Measurements from ENCODE around the gene HCRTR1. TPM values are rescaled to one million over a fixed set of nuclear protein-coding genes. Genes with fewer than 3 reads are reported as not detected.

The HCRTR1 gene
- total and polyA plus RNA-seq, 7 donors, result 0.03 TPM; not detected in 6

- Histone ChIP-seq H3K36me3 (peaks cover 0 to 25% (median 12%) of the 10 kb centered on the region in 4 donors), H3K27ac (peak overlapping the region; percentile 94 to 98 (median 96)), H3K9me3 (no peaks in the 10 kb centered on the region), H3K4me3 (no peak overlapping the region), H3K4me1 (peaks cover 0 to 88% (median 79%) of the 10 kb centered on the region in 4 donors), H3K27me3 (no peaks in the 10 kb centered on the region)
- intact Hi-C loops (cut with DNase I), result loop anchor here (5.0 kb wide), 1 partner anchor 120 kb away; the partner anchor contains the start of gene COL16A1
- DNase-seq, result no peak
- 59 to 81% methylated on average over 12 of the region's 12 CpGs for WGBS, 2 donors
- TF ChIP-seq POLR2A (IDR thresholded peaks at IDR 0.05), result no peak
- no peak for TF ChIP-seq EP300 (IDR thresholded peaks at IDR 0.05)
- no peak for TF ChIP-seq CTCF (IDR thresholded peaks at IDR 0.05)
- no peak for TF ChIP-seq POLR2AphosphoS5 (IDR thresholded peaks at IDR 0.05)
These were observed 35.4 kb upstream of the HCRTR1 start for GRCh38 chr1:31581821-31582810.

- intact Hi-C loops (cut with DNase I), result loop anchor here (5.0 kb wide), 1 partner anchor 119 kb away; the partner anchor contains the start of gene COL16A1
- Histone ChIP-seq H3K4me1 (peaks cover 0 to 95% (median 91%) of the 10 kb centered on the region in 4 donors), H3K4me3 (no peak overlapping the region), H3K27ac (peak overlapping the region; percentile 94 to 98 (median 96)), H3K36me3 (peaks cover 0 to 25% (median 12%) of the 10 kb centered on the region in 4 donors), H3K27me3 (no peaks in the 10 kb centered on the region), H3K9me3 (no peaks in the 10 kb centered on the region)
- TF ChIP-seq POLR2AphosphoS5 (IDR thresholded peaks at IDR 0.05), result no peak
- TF ChIP-seq EP300 (IDR thresholded peaks at IDR 0.05), result no peak
- TF ChIP-seq CTCF (IDR thresholded peaks at IDR 0.05), result no peak
- no peak for TF ChIP-seq POLR2A (IDR thresholded peaks at IDR 0.05)
- WGBS, 2 donors, result 84% methylated on average over 16 of the region's 16 CpGs
- no peak for DNase-seq
These were observed 34.2 kb upstream of the HCRTR1 start for GRCh38 chr1:31583082-31583994.

GRCh38 chr1:31583995-31584868 is 33.3 kb upstream of the HCRTR1 start:
- Histone ChIP-seq H3K4me1 (peaks cover 0 to 100% (median 96%) of the 10 kb centered on the region in 4 donors), H3K27me3 (no peaks in the 10 kb centered on the region), H3K9me3 (no peaks in the 10 kb centered on the region), H3K27ac (peak overlapping the region; percentile 94 to 98 (median 96)), H3K36me3 (peaks cover 0 to 25% (median 12%) of the 10 kb centered on the region in 4 donors), H3K4me3 (no peak overlapping the region)
- 43 to 74% methylated on average over 13 of the region's 13 CpGs for WGBS, 2 donors
- intact Hi-C loops (cut with DNase I), result loop anchor here (5.0 kb wide), 1 partner anchor 118 kb away; the partner anchor contains the start of gene COL16A1
- DNase-seq, result peak; percentile 95
- TF ChIP-seq CTCF (IDR thresholded peaks at IDR 0.05) (no peak), POLR2AphosphoS5 (IDR thresholded peaks at IDR 0.05) (peak; percentile 17 to 77 (median 74)), EP300 (IDR thresholded peaks at IDR 0.05) (peak in 2 of 4 donors; percentile 62 to 69)

Measured in sigmoid colon (tissue), 7 donors.